HUES48 (cell line): ENCODE measurements around the gene MYO3B.

Source experiments
- H3K27ac ChIP-seq: one replicate; pipeline ENCODE4 v1.7.0; 2013; ENCODE audit warnings: low read depth, low read length, inconsistent platforms
- H3K27me3 ChIP-seq: 2 replicates; pipeline ENCODE4 v1.6.1; 2013; ENCODE audit warnings: mild to moderate bottlenecking, low read length; ENCODE audit not compliant: control insufficient read depth, insufficient read depth
- H3K36me3 ChIP-seq: 2 replicates; pipeline ENCODE4 v1.6.1; 2013; ENCODE audit warnings: low read length; ENCODE audit not compliant: control insufficient read depth, insufficient read depth
- H3K4me1 ChIP-seq: 2 replicates; pipeline ENCODE4 v1.6.1; 2013; ENCODE audit warnings: mild to moderate bottlenecking, low read length; ENCODE audit not compliant: control insufficient read depth, insufficient read depth
- H3K4me3 ChIP-seq: 2 replicates; pipeline ENCODE4 v1.5.1; 2013; ENCODE audit warnings: mild to moderate bottlenecking, low read depth, low read length
- H3K9ac ChIP-seq: 2 replicates; pipeline ENCODE4 v1.6.1; 2013; ENCODE audit warnings: mild to moderate bottlenecking, low read depth, low read length, moderate library complexity
- H3K9me3 ChIP-seq: 2 replicates; pipeline ENCODE4 v1.6.1; 2013; ENCODE audit warnings: low read length; ENCODE audit not compliant: control insufficient read depth, insufficient read depth

The MYO3B gene

DNA sequence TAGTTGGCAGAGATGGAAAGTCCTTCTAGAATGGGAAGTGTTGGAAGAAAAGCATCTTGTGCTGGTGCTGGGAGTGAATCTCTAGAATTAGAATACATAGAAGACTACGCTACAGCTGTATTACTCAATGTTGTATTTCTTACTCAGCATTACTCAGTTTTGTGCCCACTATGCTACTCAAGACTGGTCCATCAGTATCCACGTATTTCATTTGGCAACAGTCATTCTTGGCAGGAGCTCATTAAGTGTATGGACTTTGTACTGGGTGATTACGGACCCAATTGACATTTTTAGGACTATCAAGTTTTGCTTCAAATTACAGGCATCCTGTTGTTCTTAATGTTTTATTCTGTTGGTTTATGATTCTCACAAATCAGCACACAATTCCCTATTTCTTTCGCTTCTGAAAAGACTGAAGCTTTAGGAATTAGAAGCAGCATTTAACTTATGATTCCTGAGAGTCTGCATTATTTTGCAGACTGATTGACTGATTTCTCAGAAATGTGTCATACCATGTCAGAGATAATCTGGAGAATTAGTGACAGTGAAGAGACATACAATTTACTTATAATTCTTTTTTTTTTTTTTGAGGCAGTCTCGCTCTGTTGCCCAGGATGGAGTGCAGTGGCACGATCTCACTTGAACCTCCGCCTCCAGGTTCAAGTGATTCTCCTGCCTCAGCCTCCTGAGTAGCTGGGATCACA, 136.9 kb downstream of the MYO3B start:
- Histone ChIP-seq H3K9me3 (peaks cover 9% of the 10 kb centered on the region), H3K27ac (no peak overlapping the region), H3K4me1 (no peaks in the 10 kb centered on the region), H3K36me3 (no peaks in the 10 kb centered on the region), H3K9ac (no peak overlapping the region), H3K4me3 (no peak overlapping the region), H3K27me3 (no peaks in the 10 kb centered on the region)

GRCh38 chr2:170320948-170321347, 143.0 kb downstream of the MYO3B start:
- peaks cover 20% of the 10 kb centered on the region for H3K9me3 ChIP-seq
- no peaks in the 10 kb centered on the region for H3K36me3 ChIP-seq
- no peak overlapping the region for H3K27ac ChIP-seq
- peaks cover 9% of the 10 kb centered on the region; the same call in 1 of the 2 replicates for H3K4me1 ChIP-seq
- no peak overlapping the region for H3K4me3 ChIP-seq
- no peak overlapping the region for H3K9ac ChIP-seq
- no peaks in the 10 kb centered on the region for H3K27me3 ChIP-seq

GRCh38 chr2:170321526-170321925, 143.6 kb downstream of the MYO3B start:
- Histone ChIP-seq H3K9ac (no peak overlapping the region), H3K36me3 (no peaks in the 10 kb centered on the region), H3K4me3 (no peak overlapping the region), H3K27me3 (no peaks in the 10 kb centered on the region), H3K27ac (no peak overlapping the region), H3K4me1 (peaks cover 9% of the 10 kb centered on the region; the same call in 1 of the 2 replicates), H3K9me3 (peaks cover 20% of the 10 kb centered on the region)

DNA sequence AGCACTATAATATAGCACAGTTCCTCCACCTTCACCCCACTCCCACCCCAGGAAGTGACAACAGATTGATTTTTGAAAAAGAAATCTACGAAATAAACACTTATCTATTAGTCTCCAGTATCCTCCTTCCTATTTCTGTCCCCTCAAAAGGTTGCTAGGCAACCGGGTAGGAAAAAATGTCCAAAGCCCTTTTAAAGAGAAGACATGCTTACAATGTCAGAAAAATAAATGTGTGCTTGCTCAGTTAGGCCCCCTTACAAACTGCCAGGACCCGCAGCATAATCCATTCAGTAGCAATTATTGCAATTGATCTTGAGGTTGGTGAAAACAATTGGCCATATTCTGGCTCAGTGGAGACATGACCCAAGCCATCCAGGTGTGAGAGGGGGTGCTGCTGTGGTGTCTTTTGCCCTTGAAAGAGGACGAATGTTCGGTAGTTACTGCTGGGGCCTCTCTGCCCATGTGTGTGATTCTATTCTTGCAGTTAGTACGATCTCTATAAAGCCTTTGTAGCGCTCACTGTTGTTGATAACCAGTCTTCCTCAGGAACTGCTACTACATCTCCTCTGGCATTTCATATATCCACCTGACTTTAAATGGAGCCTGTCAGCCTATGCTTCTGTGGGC, 144.3 kb downstream of the MYO3B start:
- H3K27ac ChIP-seq, result no peak overlapping the region
- H3K36me3 ChIP-seq, result no peaks in the 10 kb centered on the region
- H3K9ac ChIP-seq, result no peak overlapping the region
- H3K27me3 ChIP-seq, result no peaks in the 10 kb centered on the region
- H3K4me3 ChIP-seq, result no peak overlapping the region
- H3K9me3 ChIP-seq, result peaks cover 20% of the 10 kb centered on the region
- peaks cover 9% of the 10 kb centered on the region; the same call in 1 of the 2 replicates for H3K4me1 ChIP-seq

DNA sequence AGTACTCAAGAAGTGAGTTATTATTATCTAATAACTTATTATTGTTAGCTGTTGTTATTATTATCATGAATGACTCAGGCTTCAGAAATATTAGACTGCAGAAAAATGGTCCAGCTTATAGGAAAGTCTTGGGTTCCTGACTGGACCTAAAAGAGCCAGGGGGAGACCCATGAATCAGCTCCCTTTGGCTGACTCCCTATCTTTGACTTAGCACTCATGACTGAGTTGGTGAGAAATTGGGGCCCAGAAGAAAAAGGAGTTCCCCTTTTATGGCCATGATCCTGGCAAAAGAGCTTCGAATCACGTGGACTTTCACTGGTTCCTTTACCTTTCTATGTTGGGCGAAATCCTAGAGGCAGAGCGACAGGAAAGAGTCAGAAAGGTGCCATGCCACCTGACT, 145.8 kb downstream of the MYO3B start:
- no peak overlapping the region for H3K27ac ChIP-seq
- no peak overlapping the region for H3K9ac ChIP-seq
- no peaks in the 10 kb centered on the region for H3K27me3 ChIP-seq
- H3K4me1 ChIP-seq, result peaks cover 9% of the 10 kb centered on the region; the same call in 1 of the 2 replicates
- H3K4me3 ChIP-seq, result no peak overlapping the region
- peaks cover 20% of the 10 kb centered on the region for H3K9me3 ChIP-seq
- H3K36me3 ChIP-seq, result no peaks in the 10 kb centered on the region

GRCh38 chr2:170324640-170325046, 146.7 kb downstream of the MYO3B start:
- H3K9me3 ChIP-seq, result peaks cover 13% of the 10 kb centered on the region
- H3K27me3 ChIP-seq, result no peaks in the 10 kb centered on the region
- H3K27ac ChIP-seq, result no peak overlapping the region
- H3K4me1 ChIP-seq, result peaks cover 9% of the 10 kb centered on the region; the same call in 1 of the 2 replicates
- H3K4me3 ChIP-seq, result no peak overlapping the region
- H3K36me3 ChIP-seq, result no peaks in the 10 kb centered on the region
- H3K9ac ChIP-seq, result no peak overlapping the region

DNA sequence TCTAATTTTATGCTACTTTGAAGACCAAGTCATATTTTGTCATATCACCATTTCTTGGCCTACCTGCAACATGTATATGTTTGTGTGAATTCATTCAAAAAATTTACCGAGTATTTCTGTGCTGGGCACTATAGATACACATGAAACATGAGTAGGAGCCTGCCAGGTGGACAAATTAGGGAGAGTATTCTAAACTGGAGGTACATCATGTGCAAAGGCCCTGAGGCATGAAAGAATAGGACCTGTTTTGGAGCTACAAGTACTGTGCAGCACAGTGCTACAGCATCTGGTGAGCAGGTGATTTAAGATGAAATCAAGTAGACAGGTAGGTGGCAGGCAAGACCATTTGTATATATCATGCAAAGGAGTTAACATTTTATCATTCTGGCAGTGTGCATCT, 152.9 kb downstream of the MYO3B start:
- no peaks in the 10 kb centered on the region for H3K27me3 ChIP-seq

GRCh38 chr2:170332676-170333402, 154.9 kb downstream of the MYO3B start:
- H3K4me1 ChIP-seq, result 0 out of 2 replicates have a peak, but pooled peaks cover 2% of the 10 kb centered on the region
- H3K27ac ChIP-seq, result no peak overlapping the region
- no peaks in the 10 kb centered on the region; the same call in 1 of the 2 replicates for H3K9me3 ChIP-seq
- no peaks in the 10 kb centered on the region for H3K27me3 ChIP-seq
- no peak overlapping the region for H3K9ac ChIP-seq
- no peak overlapping the region for H3K4me3 ChIP-seq
- H3K36me3 ChIP-seq, result no peaks in the 10 kb centered on the region

More for the DNA sequence above, 152.9 kb downstream of the MYO3B start:
- no peaks in the 10 kb centered on the region for H3K36me3 ChIP-seq
- H3K4me1 ChIP-seq, result no peaks in the 10 kb centered on the region
- no peak overlapping the region for H3K27ac ChIP-seq
- no peak overlapping the region for H3K4me3 ChIP-seq
- no peaks in the 10 kb centered on the region; the same call in 1 of the 2 replicates for H3K9me3 ChIP-seq
- no peak overlapping the region for H3K9ac ChIP-seq

DNA sequence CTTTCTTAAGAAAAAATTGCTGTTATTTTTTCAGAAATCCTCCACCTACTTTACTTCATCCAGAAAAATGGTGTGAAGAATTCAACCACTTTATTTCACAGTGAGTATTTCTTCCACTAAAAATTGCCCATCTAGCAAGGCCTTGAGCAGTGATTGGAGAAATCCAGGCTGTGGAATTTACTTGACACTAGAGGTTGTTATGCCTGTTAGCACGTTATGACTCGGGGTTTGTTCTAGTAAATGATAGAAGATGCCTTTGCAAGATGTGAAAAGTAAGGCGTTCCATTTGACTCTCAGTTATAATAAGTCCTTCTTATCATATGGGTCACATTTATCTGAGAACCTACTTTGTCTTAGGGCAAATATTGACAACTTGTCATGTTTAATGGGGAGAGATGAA, 157.4 kb downstream of the MYO3B start:
- Histone ChIP-seq H3K9ac (no peak overlapping the region), H3K27me3 (no peaks in the 10 kb centered on the region), H3K4me3 (no peak overlapping the region)

DNA sequence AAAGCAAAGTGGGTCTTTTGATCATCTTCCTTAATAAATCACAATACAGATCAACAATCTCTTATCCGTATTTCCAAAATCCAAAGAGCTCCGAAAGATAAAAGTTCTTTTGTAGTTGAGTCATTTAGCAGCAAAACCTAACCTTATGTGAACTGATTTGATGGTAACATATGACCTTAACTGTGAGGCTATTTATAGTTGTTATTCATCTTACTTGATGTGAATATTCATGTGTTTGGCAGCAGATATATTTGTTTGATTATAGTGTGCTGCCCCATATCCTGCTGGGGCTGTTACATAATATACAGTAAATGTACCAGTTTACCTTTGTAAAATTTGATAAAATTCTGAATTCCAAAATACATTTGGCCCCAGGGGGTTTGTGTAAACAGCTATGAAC, 158.5 kb downstream of the MYO3B start:
- H3K9ac ChIP-seq, result no peak overlapping the region
- no peak overlapping the region for H3K4me3 ChIP-seq
- no peaks in the 10 kb centered on the region for H3K27me3 ChIP-seq
- H3K27ac ChIP-seq, result no peak overlapping the region
- H3K36me3 ChIP-seq, result no peaks in the 10 kb centered on the region
- H3K4me1 ChIP-seq, result peaks cover 32% of the 10 kb centered on the region
- H3K9me3 ChIP-seq, result no peaks in the 10 kb centered on the region; the same call in 1 of the 2 replicates

More for the DNA sequence above, 157.4 kb downstream of the MYO3B start:
- Histone ChIP-seq H3K36me3 (no peaks in the 10 kb centered on the region), H3K4me1 (peaks cover 22% of the 10 kb centered on the region), H3K9me3 (no peaks in the 10 kb centered on the region; the same call in 1 of the 2 replicates), H3K27ac (no peak overlapping the region)

DNA sequence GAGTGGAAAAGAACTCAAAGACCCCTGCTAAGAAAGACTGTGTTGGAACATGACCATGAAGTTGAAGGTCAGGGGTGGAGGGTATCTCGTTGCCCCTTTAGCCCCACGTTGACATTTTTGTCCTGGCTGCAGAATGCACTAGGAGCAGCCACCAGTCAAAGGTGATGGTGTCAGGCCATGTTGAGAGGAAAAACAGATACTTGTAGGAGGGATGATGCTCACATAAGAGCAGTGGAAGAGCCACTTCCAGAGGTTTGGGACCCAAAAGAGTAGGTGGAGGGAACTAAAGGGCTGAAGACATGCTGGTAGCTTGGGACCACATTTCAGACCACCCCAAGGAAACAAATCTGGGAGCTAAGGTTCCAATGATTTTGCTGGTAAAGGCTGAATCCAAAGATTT, 159.0 kb downstream of the MYO3B start:
- Histone ChIP-seq H3K36me3 (no peaks in the 10 kb centered on the region), H3K9me3 (no peaks in the 10 kb centered on the region), H3K4me1 (peaks cover 37% of the 10 kb centered on the region), H3K27ac (no peak overlapping the region), H3K27me3 (no peaks in the 10 kb centered on the region), H3K4me3 (no peak overlapping the region), H3K9ac (no peak overlapping the region)
